ENCODE data around the gene MYCN.

Gene MYCN

GRCh38 chr2:15938803-15939555 lies 1.4 kb upstream of the MYCN start:
- H3K27ac ChIP-seq: no peak overlapping the region
- H3K9me3 ChIP-seq: no peaks in the 10 kb centered on the region
- H3K4me3 ChIP-seq (ENCODE audit: low read depth in 1 of 2, low read length in 1 of 2): no peak overlapping the region
- peaks cover 78% of the 10 kb centered on the region for H3K27me3 ChIP-seq
- no peak for TF ChIP-seq CTCF (IDR thresholded peaks at IDR 0.05)
- no peaks in the 10 kb centered on the region for H3K36me3 ChIP-seq
- H3K4me1 ChIP-seq (ENCODE audit: control insufficient read depth in 1 of 2, insufficient read depth in 1 of 2, low read depth in 1 of 2, low read length in 1 of 2): peaks cover 2 to 21% of the 10 kb centered on the region in 2 experiments

GRCh38 chr2:15939556-15939853 lies 845 bp upstream of the MYCN start:
- no peaks in the 10 kb centered on the region for H3K9me3 ChIP-seq
- H3K4me3 ChIP-seq (ENCODE audit: low read depth in 1 of 2, low read length in 1 of 2): peak overlapping the region in 1 of 2 experiments; percentile 28
- H3K27ac ChIP-seq: no peak overlapping the region
- no peaks in the 10 kb centered on the region for H3K36me3 ChIP-seq
- no peak for TF ChIP-seq CTCF (IDR thresholded peaks at IDR 0.05)
- peaks cover 2 to 21% of the 10 kb centered on the region in 2 experiments for H3K4me1 ChIP-seq (ENCODE audit: control insufficient read depth in 1 of 2, insufficient read depth in 1 of 2, low read depth in 1 of 2, low read length in 1 of 2)
- peaks cover 84% of the 10 kb centered on the region for H3K27me3 ChIP-seq

GRCh38 chr2:15940661-15941480 lies 521 bp downstream of the MYCN start:
- Histone ChIP-seq H3K4me1 (ENCODE audit: control insufficient read depth in 1 of 2, insufficient read depth in 1 of 2, low read depth in 1 of 2, low read length in 1 of 2) (peaks cover 2 to 21% of the 10 kb centered on the region in 2 experiments), H3K27me3 (peaks cover 97% of the 10 kb centered on the region), H3K9me3 (no peaks in the 10 kb centered on the region), H3K36me3 (no peaks in the 10 kb centered on the region), H3K27ac (no peak overlapping the region), H3K4me3 (ENCODE audit: low read depth in 1 of 2, low read length in 1 of 2) (no peak overlapping the region)
- no peak for TF ChIP-seq CTCF (IDR thresholded peaks at IDR 0.05)

- H3K4me3 ChIP-seq (ENCODE audit: low read depth in 1 of 2, low read length in 1 of 2): no peak overlapping the region
- H3K27ac ChIP-seq: no peak overlapping the region
- no peaks in the 10 kb centered on the region for H3K9me3 ChIP-seq
- peaks cover 2 to 21% of the 10 kb centered on the region in 2 experiments for H3K4me1 ChIP-seq (ENCODE audit: control insufficient read depth in 1 of 2, insufficient read depth in 1 of 2, low read depth in 1 of 2, low read length in 1 of 2)
- no peaks in the 10 kb centered on the region for H3K36me3 ChIP-seq
- no peak for TF ChIP-seq CTCF (IDR thresholded peaks at IDR 0.05)
- H3K27me3 ChIP-seq: peaks cover 100% of the 10 kb centered on the region
Observed at GRCh38 chr2:15941481-15941850, 1.1 kb downstream of the MYCN start.

GRCh38 chr2:15941871-15942710 lies 1.7 kb downstream of the MYCN start:
- Histone ChIP-seq H3K27ac (no peak overlapping the region), H3K36me3 (no peaks in the 10 kb centered on the region), H3K27me3 (peaks cover 100% of the 10 kb centered on the region), H3K9me3 (no peaks in the 10 kb centered on the region), H3K4me3 (ENCODE audit: low read depth in 1 of 2, low read length in 1 of 2) (no peak overlapping the region), H3K4me1 (ENCODE audit: control insufficient read depth in 1 of 2, insufficient read depth in 1 of 2, low read depth in 1 of 2, low read length in 1 of 2) (peaks cover 2 to 21% of the 10 kb centered on the region in 2 experiments)
- no peak for TF ChIP-seq CTCF (IDR thresholded peaks at IDR 0.05)
